ENCODE results near the gene ZNF682.
"Not testable (repeated sequence)": the region's sequence is repeated elsewhere in the genome, so short reads cannot be mapped to it uniquely, and the experiment has no call there.

Gene ZNF682

GRCh38 chr19:20039203-20039723 is at the start of gene ZNF682:
ZNF682 (minus strand) TSS chr19:20039505; CDS start chr19:20039345, 160 bp downstream.
- DNase-seq: peak; percentile 89 to 95

GRCh38 chr19:20082876-20083275 is 43.6 kb upstream of the ZNF682 start:
- DNase-seq: peak in 1 of 2 experiments; percentile 3

- peak; percentile 0 to 15 for DNase-seq
These were observed 43.0 kb upstream of the ZNF682 start for GRCh38 chr19:20082232-20082833.

GRCh38 chr19:20080656-20081055 is 41.4 kb upstream of the ZNF682 start:
- DNase-seq: no peak

GRCh38 chr19:20079476-20079875 is 40.2 kb upstream of the ZNF682 start:
- DNase-seq: no peak

GRCh38 chr19:20078581-20079031 is 39.3 kb upstream of the ZNF682 start:
- DNase-seq: no peak

- DNase-seq: peak; percentile 78 to 85
These were observed 38.6 kb upstream of the ZNF682 start, which contains the start of gene ZNF90 for GRCh38 chr19:20077791-20078463. ZNF90 (plus strand) TSS chr19:20078000; CDS start chr19:20078133, 133 bp downstream.

- DNase-seq: no peak
These were observed 33.6 kb upstream of the ZNF682 start for GRCh38 chr19:20072936-20073335.

GRCh38 chr19:20070691-20071090 is 31.4 kb upstream of the ZNF682 start:
- no peak for DNase-seq

GRCh38 chr19:20068559-20068958 is 29.3 kb upstream of the ZNF682 start:
- DNase-seq: not testable (repeated sequence)

GRCh38 chr19:20067943-20068342 is 28.6 kb upstream of the ZNF682 start:
- DNase-seq: no peak

- no peak for DNase-seq
These were observed 27.6 kb upstream of the ZNF682 start for GRCh38 chr19:20066861-20067260.

- no peak for DNase-seq
These were observed 21.0 kb upstream of the ZNF682 start for GRCh38 chr19:20060282-20060681.

- not testable (repeated sequence) for DNase-seq
These were observed 19.4 kb upstream of the ZNF682 start for GRCh38 chr19:20058738-20059137.

- DNase-seq: peak; percentile 92 to 94
These were observed 12.8 kb upstream of the ZNF682 start for GRCh38 chr19:20051841-20052768.

- not testable (repeated sequence) for DNase-seq
These were observed 6.4 kb upstream of the ZNF682 start for GRCh38 chr19:20045742-20046141.

GRCh38 chr19:20044663-20045062 is 5.4 kb upstream of the ZNF682 start:
- DNase-seq: no peak

- no peak for DNase-seq
These were observed 725 bp downstream of the ZNF682 start for GRCh38 chr19:20038358-20039202.

- DNase-seq: no peak
These were observed 3.4 kb downstream of the ZNF682 start for GRCh38 chr19:20035935-20036334.

- DNase-seq: no peak
These were observed 10.7 kb downstream of the ZNF682 start for GRCh38 chr19:20028611-20029010.

- DNase-seq: no peak
These were observed 33.6 kb downstream of the ZNF682 start for GRCh38 chr19:20005741-20006140.

- peak in 1 of 2 experiments; percentile 12 for DNase-seq
These were observed 41.5 kb downstream of the ZNF682 start for GRCh38 chr19:19997656-19998268.
